Ishikawa (cell line): Measurements from ENCODE around the gene NOTCH2.

Experiments
- CEBPB ChIP-seq: IDR thresholded peaks from 2 replicates; pipeline ENCODE4 v1.6.1; 2012
- CREB1 ChIP-seq: IDR thresholded peaks from 2 replicates; pipeline ENCODE4 v1.6.1; 2012; ENCODE audit warnings: low read depth
- EGR1 ChIP-seq: IDR thresholded peaks from 2 replicates; pipeline ENCODE4 v1.6.1; 2012
- EP300 ChIP-seq: IDR thresholded peaks from 2 replicates; pipeline ENCODE4 v1.6.1; 2012; ENCODE audit warnings: borderline replicate concordance
- FOXM1 ChIP-seq: IDR thresholded peaks from 2 replicates; pipeline ENCODE4 v1.6.1; 2012; ENCODE audit warnings: low read depth, borderline replicate concordance
- MAX ChIP-seq: IDR thresholded peaks from 2 replicates; pipeline ENCODE4 v1.6.1; 2012
- NFIC ChIP-seq: IDR thresholded peaks from 2 replicates; pipeline ENCODE4 v1.6.1; 2012
- RAD21 ChIP-seq: IDR thresholded peaks from 2 replicates; pipeline ENCODE4 v1.6.1; 2012; ENCODE audit warnings: low read depth
- REST ChIP-seq: IDR thresholded peaks from 2 replicates; pipeline ENCODE4 v1.6.1; 2012; ENCODE audit warnings: low read depth, mild to moderate bottlenecking
- TAF1 ChIP-seq: IDR thresholded peaks from 2 replicates; pipeline ENCODE4 v1.6.1; 2012; ENCODE audit warnings: low read depth, mild to moderate bottlenecking
- TCF12 ChIP-seq: IDR thresholded peaks from 2 replicates; pipeline ENCODE4 v1.6.1; 2012; ENCODE audit warnings: low read depth
- TEAD4 ChIP-seq: IDR thresholded peaks from 2 replicates; pipeline ENCODE4 v1.6.1; 2012
- USF1 ChIP-seq: IDR thresholded peaks from 2 replicates; pipeline ENCODE4 v1.6.1; 2012
- YY1 ChIP-seq: IDR thresholded peaks from 2 replicates; pipeline ENCODE4 v1.6.1; 2012; ENCODE audit warnings: low read depth
- ZBTB7A ChIP-seq: IDR thresholded peaks from 2 replicates; pipeline ENCODE4 v1.6.1; 2012; ENCODE audit warnings: low read depth

The NOTCH2 gene

GRCh38 chr1:119920104-119920968 is 149.1 kb downstream of the NOTCH2 start:
- TF ChIP-seq EP300, result no peak
- TF ChIP-seq FOXM1, result no peak
- TF ChIP-seq USF1, result no peak
- TF ChIP-seq TEAD4, result no peak
- TF ChIP-seq CREB1, result no peak
- no peak for TF ChIP-seq RAD21
- TF ChIP-seq TCF12, result no peak
- TF ChIP-seq ZBTB7A, result no peak
- TF ChIP-seq EGR1, result no peak
- no peak for TF ChIP-seq MAX
- TF ChIP-seq TAF1, result no peak
- TF ChIP-seq REST, result no peak
- TF ChIP-seq YY1, result no peak
- no peak for TF ChIP-seq NFIC
- TF ChIP-seq CEBPB, result no peak

- TF ChIP-seq FOXM1, result no peak
- no peak for TF ChIP-seq EP300
- no peak for TF ChIP-seq NFIC
- TF ChIP-seq RAD21, result no peak
- TF ChIP-seq ZBTB7A, result no peak
- TF ChIP-seq MAX, result no peak
- TF ChIP-seq TEAD4, result no peak
- no peak for TF ChIP-seq TAF1
- TF ChIP-seq YY1, result no peak
- no peak for TF ChIP-seq CREB1
- no peak for TF ChIP-seq REST
- no peak for TF ChIP-seq EGR1
These were observed 150.2 kb downstream of the NOTCH2 start for GRCh38 chr1:119919241-119919640.

GRCh38 chr1:119918301-119918700 is 151.2 kb downstream of the NOTCH2 start:
- no peak for TF ChIP-seq USF1
- no peak for TF ChIP-seq TAF1
- TF ChIP-seq EP300, result no peak
- TF ChIP-seq YY1, result no peak
- no peak for TF ChIP-seq NFIC
- TF ChIP-seq ZBTB7A, result no peak
- TF ChIP-seq TCF12, result no peak
- no peak for TF ChIP-seq FOXM1
- TF ChIP-seq TEAD4, result no peak
- TF ChIP-seq REST, result no peak
- TF ChIP-seq RAD21, result no peak
- no peak for TF ChIP-seq CEBPB
- TF ChIP-seq CREB1, result no peak

GRCh38 chr1:119917304-119918055 is 152.0 kb downstream of the NOTCH2 start:
- TF ChIP-seq TEAD4 (no peak), NFIC (no peak), YY1 (no peak), RAD21 (no peak), FOXM1 (no peak), CEBPB (no peak), USF1 (no peak), CREB1 (no peak), TCF12 (no peak), EP300 (no peak)
